Smooth muscle cell (in vitro differentiated cells): ENCODE measurements around the gene NRXN2. TPM values are rescaled to one million over a fixed set of nuclear protein-coding genes. Genes with fewer than 3 reads are reported as not detected.

ENCODE experiments used
- DNase-seq: peaks from one replicate; lab custom pipeline; 2025; ENCODE audit not compliant: unreplicated experiment; lab: John Stamatoyannopoulos, UW
- H2AFZ ChIP-seq: fragments of 200-600 bp; sonication (generic); 2 replicates; pipeline ENCODE4 v1.6.0; 2016; ENCODE audit warnings: antibody characterized with exemption, low read depth, mild to moderate bottlenecking
- H3F3A ChIP-seq: fragments of 200-600 bp; sonication (generic); 2 replicates; pipeline ENCODE4 v1.6.0; 2017; ENCODE audit warnings: antibody characterized with exemption, low read depth
- H3K27ac ChIP-seq: fragments of 200-600 bp; sonication (generic); 2 replicates; pipeline ENCODE4 v1.5.1; 2016; ENCODE audit warnings: low read depth, mild to moderate bottlenecking
- H3K27me3 ChIP-seq: fragments of 200-600 bp; sonication (generic); 2 replicates; pipeline ENCODE4 v1.6.1; 2016; ENCODE audit warnings: low read depth, mild to moderate bottlenecking
- H3K36me3 ChIP-seq: fragments of 200-600 bp; sonication (generic); 2 replicates; pipeline ENCODE4 v1.5.1; 2016; ENCODE audit warnings: low read depth
- H3K4me1 ChIP-seq: fragments of 200-600 bp; sonication (generic); 2 replicates; pipeline ENCODE4 v1.5.1; 2016; ENCODE audit warnings: low read depth
- H3K4me2 ChIP-seq: fragments of 200-600 bp; sonication (generic); 2 replicates; pipeline ENCODE4 v1.6.0; 2016; ENCODE audit warnings: mild to moderate bottlenecking
- H3K4me3 ChIP-seq: fragments of 200-600 bp; sonication (generic); 2 replicates; pipeline ENCODE4 v1.5.1; 2016; ENCODE audit warnings: mild to moderate bottlenecking
- H3K79me2 ChIP-seq: fragments of 200-600 bp; sonication (generic); 2 replicates; pipeline ENCODE4 v1.6.0; 2016; ENCODE audit warnings: low read depth, mild to moderate bottlenecking
- H3K9ac ChIP-seq: fragments of 200-600 bp; sonication (generic); 2 replicates; pipeline ENCODE4 v1.6.0; 2016; ENCODE audit warnings: low read depth
- H3K9me3 ChIP-seq: fragments of 200-600 bp; sonication (generic); replicated peaks from 2 replicates; pipeline ENCODE4 v1.5.1; 2016; ENCODE audit warnings: low read depth
- H4K20me1 ChIP-seq: fragments of 200-600 bp; sonication (generic); 2 replicates; pipeline ENCODE4 v1.6.0; 2016; ENCODE audit warnings: low read depth
- WGBS: methylation state at CpG from one replicate; pipeline ENCODE4 v1.1.7; 2016; ENCODE audit warnings: low lambda C conversion rate; 5-methylcytosine and 5-hydroxymethylcytosine counted together
- polyA plus RNA-seq: library from polyadenylated mRNA; unstranded; fragments of >200 nt; fragmentation: Nextera tagmentation; extraction: Ambion mirVana; gene quantifications from 2 replicates; pipeline ENCODE4 v1.2.1, GENCODE V29; 2016
- total RNA-seq: library from RNA; depleted of rRNA; stranded (reverse); fragments of >200 nt; gene quantifications from 2 replicates; pipeline ENCODE4 v1.2.3, GENCODE V29; 2014
- TF ChIP-seq, protein P1 (sequence below): fragments of 200-600 bp; sonication (generic); IDR thresholded peaks from 2 replicates; pipeline ENCODE4 v1.5.1; 2017; ENCODE audit warnings: borderline replicate concordance, mild to moderate bottlenecking, antibody characterized with exemption; ENCODE audit not compliant: insufficient read depth, poor library complexity, severe bottlenecking

The NRXN2 gene
- total and polyA plus RNA-seq, 2 experiments from 2014 or later = 1.4 to 1.7 TPM

DNA sequence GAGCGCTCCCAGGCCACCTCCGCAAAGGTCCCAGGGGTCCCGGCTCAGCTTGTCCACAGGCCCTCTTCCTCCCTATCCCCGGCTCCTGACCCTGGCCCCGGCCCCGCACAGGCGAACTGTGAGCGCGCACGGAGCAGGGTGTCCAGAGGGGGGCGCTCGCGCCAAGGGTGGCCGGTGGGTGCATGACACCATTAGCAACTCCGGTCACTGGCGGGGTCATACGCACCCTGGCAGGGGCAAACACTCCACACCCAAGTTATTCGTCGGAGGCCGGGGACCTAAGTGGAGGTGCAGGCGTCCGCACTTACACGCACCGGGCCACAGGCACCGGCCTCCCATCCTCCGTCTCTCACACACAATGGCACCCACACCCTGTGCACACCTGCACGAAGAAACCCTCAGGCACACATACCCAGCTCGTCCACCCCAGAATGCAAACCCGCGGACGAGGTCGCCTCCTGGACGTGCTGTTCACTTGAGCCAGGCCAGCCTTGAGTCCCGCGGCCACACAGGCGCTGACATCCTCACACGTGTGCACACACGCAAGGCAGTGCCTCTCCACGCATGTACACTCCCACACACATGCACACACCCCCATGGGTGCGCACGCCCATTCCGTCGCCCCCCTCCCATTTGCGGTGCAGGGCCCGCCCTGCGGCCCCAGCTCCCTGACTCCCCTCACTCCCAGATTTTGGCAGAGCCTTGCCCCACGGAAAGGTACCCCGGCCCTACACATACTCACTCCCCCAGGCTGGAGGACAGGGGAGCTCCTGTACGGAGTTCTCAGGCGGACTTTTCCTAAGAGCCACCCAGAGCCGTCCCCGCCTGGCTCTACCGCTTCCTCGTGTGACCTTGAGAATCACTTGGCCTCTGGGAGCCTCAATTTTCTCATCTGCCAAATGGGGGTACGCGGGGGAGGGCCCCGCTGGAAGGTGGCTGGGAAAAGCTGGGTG is 20.9 kb upstream of the NRXN2 start, which contains the start of gene RASGRP2:
TSS of gene RASGRP2 (minus strand) at position 552 of the 953 bp plus-strand sequence. CDS start 1,276 bp downstream, outside the sequence.
- H3K79me2 ChIP-seq = no peaks in the 10 kb centered on the region
- no peaks in the 10 kb centered on the region for H3K36me3 ChIP-seq
- peak within 1 kb of the TSS; percentile 47 for H3K4me3 ChIP-seq
- peaks cover 22% of the 10 kb centered on the region for H3K4me1 ChIP-seq
- 8% methylated on average over 51 of the region's 57 CpGs for WGBS
- no peak within 1 kb of the TSS for H2AFZ ChIP-seq
- H4K20me1 ChIP-seq = no peaks in the 10 kb centered on the region
- H3K27me3 ChIP-seq = peaks cover 44% of the 10 kb centered on the region
- peak within 1 kb of the TSS; percentile 98 for H3K4me2 ChIP-seq
- H3K9ac ChIP-seq = no peak within 1 kb of the TSS
- TF ChIP-seq, protein P1, sequence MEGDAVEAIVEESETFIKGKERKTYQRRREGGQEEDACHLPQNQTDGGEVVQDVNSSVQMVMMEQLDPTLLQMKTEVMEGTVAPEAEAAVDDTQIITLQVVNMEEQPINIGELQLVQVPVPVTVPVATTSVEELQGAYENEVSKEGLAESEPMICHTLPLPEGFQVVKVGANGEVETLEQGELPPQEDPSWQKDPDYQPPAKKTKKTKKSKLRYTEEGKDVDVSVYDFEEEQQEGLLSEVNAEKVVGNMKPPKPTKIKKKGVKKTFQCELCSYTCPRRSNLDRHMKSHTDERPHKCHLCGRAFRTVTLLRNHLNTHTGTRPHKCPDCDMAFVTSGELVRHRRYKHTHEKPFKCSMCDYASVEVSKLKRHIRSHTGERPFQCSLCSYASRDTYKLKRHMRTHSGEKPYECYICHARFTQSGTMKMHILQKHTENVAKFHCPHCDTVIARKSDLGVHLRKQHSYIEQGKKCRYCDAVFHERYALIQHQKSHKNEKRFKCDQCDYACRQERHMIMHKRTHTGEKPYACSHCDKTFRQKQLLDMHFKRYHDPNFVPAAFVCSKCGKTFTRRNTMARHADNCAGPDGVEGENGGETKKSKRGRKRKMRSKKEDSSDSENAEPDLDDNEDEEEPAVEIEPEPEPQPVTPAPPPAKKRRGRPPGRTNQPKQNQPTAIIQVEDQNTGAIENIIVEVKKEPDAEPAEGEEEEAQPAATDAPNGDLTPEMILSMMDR = peak; percentile 58
- H3K27ac ChIP-seq = no peak within 1 kb of the TSS
- H3K9me3 ChIP-seq = no peaks in the 10 kb centered on the region
- no peak for DNase-seq
- H3F3A ChIP-seq = no peaks in the 10 kb centered on the region

DNA sequence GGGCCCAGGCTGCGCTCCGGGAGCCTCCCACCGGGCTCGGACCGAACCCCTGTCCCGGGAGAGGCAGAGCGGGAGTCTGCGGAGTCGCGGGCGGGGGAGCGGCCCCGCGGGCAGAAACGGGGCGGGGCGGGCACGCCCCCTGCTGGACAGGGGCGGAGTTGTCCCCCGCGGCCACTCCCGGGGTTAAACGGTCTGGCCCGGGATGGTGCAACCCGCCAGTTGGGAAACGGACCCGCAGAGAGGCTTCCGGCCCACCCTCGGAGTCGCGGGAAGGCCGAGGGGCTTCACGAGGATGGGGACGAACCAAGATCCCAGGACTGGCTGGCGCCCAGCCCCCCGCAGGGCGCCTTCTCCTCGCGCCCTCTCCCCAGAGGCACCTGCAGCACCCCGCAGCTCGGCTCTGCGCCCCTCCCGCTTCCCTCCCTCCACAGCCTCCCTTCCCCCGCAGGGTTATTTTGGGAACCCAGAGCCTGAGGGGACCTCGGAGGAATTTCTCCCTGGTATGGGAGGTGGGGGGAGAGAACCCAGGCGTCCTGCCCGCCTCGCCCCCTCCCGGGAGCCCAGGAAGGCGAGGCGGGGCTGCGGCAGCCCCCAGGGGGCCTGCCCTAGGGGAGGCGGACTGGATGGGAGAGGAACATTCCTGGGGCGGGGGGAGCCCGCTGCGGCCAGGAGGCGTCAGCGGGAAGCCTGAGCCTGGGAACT is 20.0 kb upstream of the NRXN2 start:
- Histone ChIP-seq H3K4me1 (peaks cover 22% of the 10 kb centered on the region), H3K4me2 (peak overlapping the region; percentile 98), H3K4me3 (peak overlapping the region; percentile 46), H3K36me3 (no peaks in the 10 kb centered on the region), H2AFZ (no peak overlapping the region), H4K20me1 (no peaks in the 10 kb centered on the region), H3K27ac (no peak overlapping the region), H3K9me3 (no peaks in the 10 kb centered on the region), H3K9ac (no peak overlapping the region), H3K27me3 (peaks cover 44% of the 10 kb centered on the region), H3K79me2 (no peaks in the 10 kb centered on the region), H3F3A (no peaks in the 10 kb centered on the region)
- DNase-seq = peak; percentile 24
- TF ChIP-seq, protein P1 = peak; percentile 90
- WGBS = 3% methylated on average over 35 of the region's 58 CpGs

DNA sequence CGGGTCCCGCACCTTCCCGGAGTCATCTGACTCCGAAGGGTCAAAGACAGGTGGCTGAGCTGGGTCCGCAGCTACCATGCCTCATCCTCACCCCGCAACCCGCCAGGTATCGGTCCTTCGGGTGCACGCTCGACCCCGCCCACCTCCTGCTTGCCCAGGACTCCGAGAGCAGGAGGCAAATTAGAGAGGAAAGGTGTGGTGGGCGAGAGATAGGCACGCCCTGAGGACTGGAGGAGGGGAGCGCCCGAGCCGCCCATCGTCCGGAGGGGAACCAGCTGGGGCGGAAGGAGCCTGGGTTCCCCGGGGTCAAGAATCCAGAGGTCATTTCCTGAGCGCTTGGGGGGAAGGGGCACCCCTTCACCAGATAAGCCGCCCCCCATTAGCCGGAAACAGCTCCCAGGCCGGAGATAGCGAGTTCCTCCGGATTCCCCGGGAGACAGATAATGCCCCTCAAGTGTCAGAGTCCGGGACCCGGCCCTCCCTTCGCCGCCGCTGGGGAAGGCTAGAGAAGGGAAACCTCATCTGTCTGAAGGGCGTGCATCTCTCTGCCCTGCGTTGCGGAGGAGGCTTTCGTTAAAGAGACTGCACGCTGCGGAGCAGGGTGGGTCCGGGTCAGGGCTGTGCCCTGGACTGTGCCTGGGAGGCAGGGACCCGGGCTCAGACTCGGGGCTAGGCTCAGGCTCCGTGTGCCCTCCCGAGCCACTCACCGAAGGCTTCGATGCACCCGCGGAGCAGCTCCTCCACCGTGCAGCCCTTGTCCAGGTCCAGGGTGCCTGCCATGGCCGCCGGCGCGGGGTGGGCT is 19.3 kb upstream of the NRXN2 start:
- no peaks in the 10 kb centered on the region for H3K36me3 ChIP-seq
- no peaks in the 10 kb centered on the region for H3K79me2 ChIP-seq
- H3K9me3 ChIP-seq = no peaks in the 10 kb centered on the region
- H3K9ac ChIP-seq = no peak overlapping the region
- no peaks in the 10 kb centered on the region for H3F3A ChIP-seq
- no peak overlapping the region for H2AFZ ChIP-seq
- H3K4me2 ChIP-seq = peak overlapping the region; percentile 98
- TF ChIP-seq, protein P1 = no peak
- peak overlapping the region; percentile 46 for H3K4me3 ChIP-seq
- 8% methylated on average over 54 of the region's 54 CpGs for WGBS
- no peaks in the 10 kb centered on the region for H4K20me1 ChIP-seq
- no peak for DNase-seq
- peaks cover 44% of the 10 kb centered on the region for H3K27me3 ChIP-seq
- H3K4me1 ChIP-seq = peaks cover 22% of the 10 kb centered on the region
- no peak overlapping the region for H3K27ac ChIP-seq
